ENCODE data around the gene DLGAP1.

GRCh38 chr18:3450012-3450798, 1004.9 kb downstream of the DLGAP1 start, which contains the start of gene TGIF1:
- TF ChIP-seq CTCF (IDR thresholded peaks at IDR 0.05 in 2 of 3, conservative IDR thresholded peaks at IDR 0.05 in 1 of 3; ENCODE audit: borderline replicate concordance in 1 of 3, insufficient read depth in 1 of 3, low read depth in 2 of 3, low read length in 2 of 3) (no peak), POLR2A (IDR thresholded peaks at IDR 0.05; ENCODE audit: borderline replicate concordance, extremely low read depth, insufficient read depth, insufficient read length) (peak; percentile 54), POLR2AphosphoS5 (IDR thresholded peaks at IDR 0.05; ENCODE audit: low read depth, low read length) (peak; percentile 86), EZH2 (IDR thresholded peaks at IDR 0.05) (no peak), MAX (IDR thresholded peaks at IDR 0.05) (no peak), ZNF274 (IDR thresholded peaks at IDR 0.05; ENCODE audit: low read depth, low read length) (no peak), FOSL1 (IDR thresholded peaks at IDR 0.05; ENCODE audit: low read depth) (no peak)

Data from HCT116 (cell line).